GM11168 (cell line): ENCODE results near the gene CLIC3.

Experiments
- in situ Hi-C: fragments of 300-500 bp; cut with MboI; formaldehyde crosslinking; loops from one replicate; pipeline ENCODE4 v1.12.0; 2022; ENCODE audit warnings: low sequenced_read_pairs; ENCODE audit not compliant: unreplicated experiment

The CLIC3 gene

GRCh38 chr9:136957901-136958300, 38.5 kb downstream of the CLIC3 start:
- in situ Hi-C loops = no loop called here

- in situ Hi-C loops = no loop called here
Measured at GRCh38 chr9:136957461-136957860, 38.9 kb downstream of the CLIC3 start.

- in situ Hi-C loops = no loop called here
Measured at GRCh38 chr9:136956604-136957003, 39.8 kb downstream of the CLIC3 start.

GRCh38 chr9:136955943-136956335, 40.4 kb downstream of the CLIC3 start:
- in situ Hi-C loops = no loop called here

GRCh38 chr9:136955202-136955942, 41.0 kb downstream of the CLIC3 start:
- in situ Hi-C loops = no loop called here

GRCh38 chr9:136954270-136955083, 41.9 kb downstream of the CLIC3 start:
- in situ Hi-C loops = no loop called here

- in situ Hi-C loops = no loop called here
Measured at GRCh38 chr9:136953771-136954269, 42.5 kb downstream of the CLIC3 start.

GRCh38 chr9:136952876-136953770, 43.2 kb downstream of the CLIC3 start:
- in situ Hi-C loops = no loop called here

- in situ Hi-C loops = no loop called here
Measured at GRCh38 chr9:136952321-136952850, 44.0 kb downstream of the CLIC3 start.

GRCh38 chr9:136951541-136952320, 44.6 kb downstream of the CLIC3 start, which contains the start of gene LCN12:
Gene LCN12, plus strand, starts transcription at chr9:136952273. Its CDS starts 55 bp downstream, at chr9:136952328.
- in situ Hi-C loops = no loop called here

GRCh38 chr9:136950656-136951276, 45.6 kb downstream of the CLIC3 start:
- in situ Hi-C loops = no loop called here

GRCh38 chr9:136949817-136950655, 46.3 kb downstream of the CLIC3 start:
- in situ Hi-C loops = no loop called here

- in situ Hi-C loops = no loop called here
Measured at GRCh38 chr9:136949239-136949816, 47.0 kb downstream of the CLIC3 start.

GRCh38 chr9:136947955-136948510, 48.3 kb downstream of the CLIC3 start:
- in situ Hi-C loops = no loop called here

- in situ Hi-C loops = no loop called here
Measured at GRCh38 chr9:136947028-136947891, 49.1 kb downstream of the CLIC3 start.

- in situ Hi-C loops = no loop called here
Measured at GRCh38 chr9:136946228-136947027, 49.9 kb downstream of the CLIC3 start.
